HG02623 (cell line): ENCODE measurements around the gene SLC24A3.

Experiments
- ATAC-seq: cut with Tn5 transposase; IDR thresholded peaks from one replicate; pipeline ENCODE4 v1.9.1; 2021; ENCODE audit warnings: moderate library complexity; ENCODE audit not compliant: unreplicated experiment

Gene SLC24A3

DNA sequence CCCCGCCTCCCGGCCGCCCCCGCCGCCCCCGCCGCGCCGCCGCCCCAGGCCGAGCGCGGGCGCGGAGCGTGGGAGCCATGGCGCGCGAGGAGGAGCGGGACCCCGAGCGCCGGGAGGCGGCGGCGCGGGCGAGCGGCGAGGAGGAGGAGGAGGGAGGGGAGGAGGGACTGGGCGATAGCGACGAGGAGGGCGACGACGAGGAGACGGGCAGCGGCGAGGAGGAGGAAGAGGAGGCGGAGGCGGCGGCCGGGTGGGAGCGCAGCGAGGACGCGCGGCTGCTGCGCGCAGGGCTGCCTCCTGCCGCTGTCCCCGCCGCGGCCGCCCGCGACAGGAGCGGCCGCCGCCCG lies at the start of gene SLC24A3:
Gene SLC24A3 (plus strand): TSS at position 174 of the 347 bp plus-strand sequence.
- ATAC-seq = no peak

- no peak for ATAC-seq
These were observed 42.3 kb upstream of the SLC24A3 start for GRCh38 chr20:19170148-19170547.

- ATAC-seq = no peak
These were observed 39.8 kb upstream of the SLC24A3 start for GRCh38 chr20:19172637-19173036.

- no peak for ATAC-seq
These were observed 35.9 kb upstream of the SLC24A3 start for GRCh38 chr20:19176470-19177052.

GRCh38 chr20:19181552-19181951 lies 30.9 kb upstream of the SLC24A3 start:
- no peak for ATAC-seq

- no peak for ATAC-seq
These were observed 27.4 kb upstream of the SLC24A3 start for GRCh38 chr20:19185083-19185482.

GRCh38 chr20:19193349-19193748 lies 19.1 kb upstream of the SLC24A3 start:
- no peak for ATAC-seq

- no peak for ATAC-seq
These were observed 6.5 kb upstream of the SLC24A3 start for GRCh38 chr20:19205981-19206396.

GRCh38 chr20:19207541-19207940 lies 4.9 kb upstream of the SLC24A3 start:
- no peak for ATAC-seq

- ATAC-seq = no peak
These were observed 1.9 kb upstream of the SLC24A3 start for GRCh38 chr20:19210391-19211155.

GRCh38 chr20:19211252-19211651 lies 1.2 kb upstream of the SLC24A3 start:
- no peak for ATAC-seq

GRCh38 chr20:19211661-19212468 lies 577 bp upstream of the SLC24A3 start:
- ATAC-seq = no peak

DNA sequence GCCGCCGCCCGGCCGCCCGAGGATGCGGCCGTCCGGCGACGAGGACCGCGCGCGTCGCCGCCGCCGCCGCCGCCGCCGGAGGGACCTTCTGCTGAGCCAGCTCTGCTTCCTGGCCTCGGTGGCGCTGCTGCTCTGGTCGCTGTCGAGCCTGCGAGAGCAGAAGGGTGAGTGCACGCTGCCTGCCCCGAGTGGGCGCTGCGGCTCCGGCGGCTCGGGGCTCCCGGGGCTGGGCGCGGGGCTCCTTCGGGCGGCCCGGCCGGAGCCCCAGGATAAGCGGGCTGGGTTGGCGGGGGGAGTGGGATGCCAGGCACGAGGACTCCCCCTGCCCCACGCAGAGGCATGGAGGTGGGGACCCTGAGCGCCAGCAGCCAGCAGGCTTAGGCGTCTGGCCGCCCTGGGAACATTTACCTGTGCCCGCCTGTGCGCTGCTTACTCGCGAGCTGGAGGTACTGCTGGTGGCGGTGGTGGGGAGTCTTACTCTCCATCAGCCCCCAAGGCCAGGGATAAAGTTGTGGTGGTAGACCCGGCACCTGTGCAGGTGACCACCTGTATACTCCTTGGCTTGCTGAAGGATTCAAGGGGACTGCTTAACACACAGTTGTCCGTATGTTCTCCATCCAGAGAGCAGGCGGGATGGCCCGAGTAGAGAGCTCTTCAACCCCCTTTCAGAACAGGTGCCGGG lies 520 bp downstream of the SLC24A3 start:
- no peak for ATAC-seq

DNA sequence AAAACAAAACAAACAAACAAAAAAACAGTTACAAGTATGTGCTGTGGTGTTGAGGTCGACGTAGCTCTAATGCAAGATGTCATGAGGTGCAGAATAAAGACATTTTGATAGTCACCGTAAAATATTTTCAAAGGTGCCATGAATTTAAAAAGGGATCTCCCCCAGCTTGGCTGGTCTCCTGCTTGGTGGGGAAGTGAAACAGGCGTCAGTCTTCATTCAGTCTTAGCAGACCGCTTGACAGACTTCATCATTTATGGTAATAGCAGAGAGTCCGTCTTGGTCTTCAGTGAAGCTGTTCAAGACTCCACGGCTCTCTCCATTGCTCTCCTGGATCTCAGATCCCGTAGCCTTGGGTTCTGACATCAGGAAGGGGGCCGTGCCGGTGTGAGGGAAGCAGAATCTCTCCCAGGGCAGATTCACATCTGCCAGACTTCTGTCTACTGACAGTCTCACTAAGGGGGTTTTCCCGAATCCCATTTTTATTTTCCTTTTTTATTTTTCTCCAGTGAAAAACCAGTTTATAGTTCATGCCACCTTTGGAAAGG lies 1.6 kb downstream of the SLC24A3 start:
- ATAC-seq = no peak

DNA sequence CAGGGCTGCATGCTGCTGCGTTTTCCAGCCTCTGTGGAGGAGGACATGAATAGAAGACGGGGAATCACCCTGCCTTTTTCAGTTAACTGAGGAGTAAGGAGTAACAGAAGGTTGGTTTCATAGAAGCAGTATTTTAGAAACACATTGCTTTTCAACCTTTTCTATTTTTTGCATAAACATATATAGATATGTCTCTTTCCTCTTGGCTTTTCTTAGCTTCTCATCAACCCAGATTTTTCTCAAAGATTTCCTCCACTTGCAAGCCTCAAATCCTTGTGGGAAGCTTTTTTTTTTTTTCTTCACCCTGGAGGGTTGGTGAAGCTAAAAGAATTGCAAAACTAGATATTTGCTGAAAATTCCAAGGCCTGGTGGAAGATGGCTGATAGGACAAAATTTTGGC lies 6.0 kb downstream of the SLC24A3 start:
- no peak for ATAC-seq

DNA sequence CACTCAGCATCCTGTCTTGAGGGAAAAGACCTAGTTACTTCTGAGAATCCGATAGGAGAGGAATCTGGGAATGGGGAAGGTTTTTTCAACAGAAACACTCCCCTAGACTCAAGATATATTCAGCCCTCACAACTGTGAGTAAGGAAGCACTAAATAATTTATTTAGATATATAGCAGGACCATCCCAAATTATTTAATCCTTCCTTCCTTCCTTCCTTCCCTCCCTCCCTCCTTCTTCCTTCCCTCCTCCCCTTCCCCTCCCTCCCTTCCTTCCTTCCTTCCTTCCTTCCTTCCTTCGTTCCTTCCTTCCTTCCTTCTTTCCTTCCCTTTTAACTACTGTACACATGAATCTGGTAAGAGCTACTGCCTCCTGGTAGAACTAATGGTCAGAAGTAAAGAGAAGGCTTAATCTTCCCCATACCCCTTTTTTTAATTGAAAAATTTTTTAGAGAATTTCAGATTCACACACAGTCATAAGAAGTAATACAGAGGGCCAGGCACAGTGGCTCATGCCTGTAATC lies 10.1 kb downstream of the SLC24A3 start:
- no peak for ATAC-seq

DNA sequence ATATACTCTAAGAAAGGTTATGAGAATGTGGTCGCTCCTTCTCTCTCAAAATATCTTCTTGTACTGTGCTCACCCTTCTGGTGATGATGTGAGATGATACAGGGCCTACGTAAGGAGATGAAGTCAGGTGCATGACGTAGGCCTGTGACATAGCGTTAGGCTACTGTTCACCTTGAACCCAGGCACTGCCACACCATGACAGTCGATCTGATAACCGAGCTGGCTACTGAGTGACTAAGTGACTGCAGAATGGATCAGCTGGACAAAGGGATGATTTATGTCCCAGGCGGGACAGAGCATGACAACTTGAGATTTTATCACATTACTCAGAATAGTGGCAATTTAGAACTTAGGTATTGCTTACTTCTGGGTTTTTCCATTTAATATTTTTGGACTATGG lies 11.2 kb downstream of the SLC24A3 start:
- ATAC-seq = no peak

DNA sequence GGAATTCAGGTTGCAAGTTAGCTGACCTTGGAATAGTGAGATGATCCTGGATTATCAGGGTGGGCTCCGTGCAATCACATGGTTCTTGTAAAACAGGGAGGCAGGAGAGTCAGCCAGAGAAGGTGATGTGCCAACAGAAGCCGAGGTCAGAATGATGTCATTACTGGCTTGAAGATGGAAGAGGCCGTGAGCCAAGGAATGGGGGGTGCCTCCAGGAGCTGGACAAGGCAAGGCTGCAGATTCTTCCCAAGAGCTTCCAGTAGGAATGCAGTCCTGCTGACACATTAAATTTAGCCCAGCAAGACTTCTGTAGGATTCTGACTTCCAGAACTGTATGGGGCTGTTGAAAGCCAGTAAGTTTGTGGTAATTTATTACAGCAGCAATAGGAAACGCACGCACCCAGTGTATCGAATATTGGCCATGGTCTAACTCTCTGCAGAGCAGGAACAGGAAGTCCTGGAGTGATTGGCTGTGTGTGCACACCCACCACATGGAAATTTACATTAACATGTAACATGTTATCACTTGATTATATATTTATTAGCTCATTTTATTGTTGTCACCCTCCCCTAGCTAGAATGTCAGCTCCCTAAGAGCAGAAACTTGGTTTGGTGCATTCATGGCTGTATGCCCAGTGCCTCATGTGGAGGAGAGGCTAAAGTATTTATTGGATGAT lies 19.1 kb downstream of the SLC24A3 start:
- ATAC-seq = no peak

GRCh38 chr20:19232997-19233794 lies 20.8 kb downstream of the SLC24A3 start:
- ATAC-seq = no peak
